Right ventricle myocardium superior (tissue), 1 donor: Measurements from ENCODE around the gene ZFP62. TPM values are rescaled to one million over a fixed set of nuclear protein-coding genes. Genes with fewer than 3 reads are reported as not detected.
A peak's percentile ranks its signal among the peaks of the same experiment; 100 is the strongest.
"Not testable (repeated sequence)": the region's sequence is repeated elsewhere in the genome, so short reads cannot be mapped to it uniquely, and the experiment has no call there.

Experiments used
- ATAC-seq: fragments of 200-7000 bp; cut with Tn5 transposase; one replicate; pipeline ENCODE4 v1.9.1; 2020; ENCODE audit warnings: mild to moderate bottlenecking; ENCODE audit not compliant: poor library complexity
- DNase-seq: peaks from one replicate; pipeline ENCODE4 v3.0.0-alpha.2; 2020
- intact Hi-C: fragments of 100-400 bp; cut with DNase I; formaldehyde crosslinking; loops from one replicate; pipeline ENCODE4 v1.11.2; 2022
- total RNA-seq: library from RNA; stranded (reverse); fragmentation: NEBNext Ultra II Directional; extraction: Animal tissue kit (Norgen Biotek cat#: 25700); gene quantifications from one replicate; pipeline ENCODE4 v1.2.1, GENCODE V29; 2021
- donor health status: DM: no; HTN: yes; CAD: no; lungs with severe emphysema.

Gene ZFP62
- total RNA-seq, 1 donor from 2014 or later, result 16.6 TPM

DNA sequence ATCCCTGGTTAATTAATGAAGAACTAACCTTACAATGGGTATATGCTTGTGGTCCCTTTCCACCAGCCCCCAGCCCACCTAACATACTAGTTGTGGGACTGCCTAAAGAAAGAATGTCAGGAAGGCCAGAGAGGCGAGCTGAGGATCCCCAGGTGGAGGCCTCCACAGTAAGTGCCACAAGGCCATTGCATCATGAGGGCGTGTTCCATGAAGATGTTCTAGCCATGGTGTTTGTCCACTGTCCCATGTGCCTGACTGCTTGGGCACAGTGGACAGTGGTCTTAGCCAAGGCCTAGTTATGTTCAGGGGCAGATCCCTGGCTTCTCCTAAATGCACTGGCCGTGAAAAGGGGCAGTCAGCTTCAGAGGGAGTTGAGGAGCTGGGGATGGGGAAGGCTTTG lies 21.1 kb downstream of the ZFP62 start:
- no peak for ATAC-seq
- DNase-seq, result no peak
- intact Hi-C loops, result no loop called here

- ATAC-seq, result no peak
- intact Hi-C loops, result no loop called here
Measured at GRCh38 chr5:180839227-180839626, 21.8 kb downstream of the ZFP62 start.

GRCh38 chr5:180837478-180837877 lies 23.6 kb downstream of the ZFP62 start:
- ATAC-seq, result no peak
- intact Hi-C loops, result no loop called here
- no peak for DNase-seq

More at GRCh38 chr5:180839227-180839626, 21.8 kb downstream of the ZFP62 start:
- DNase-seq, result no peak

DNA sequence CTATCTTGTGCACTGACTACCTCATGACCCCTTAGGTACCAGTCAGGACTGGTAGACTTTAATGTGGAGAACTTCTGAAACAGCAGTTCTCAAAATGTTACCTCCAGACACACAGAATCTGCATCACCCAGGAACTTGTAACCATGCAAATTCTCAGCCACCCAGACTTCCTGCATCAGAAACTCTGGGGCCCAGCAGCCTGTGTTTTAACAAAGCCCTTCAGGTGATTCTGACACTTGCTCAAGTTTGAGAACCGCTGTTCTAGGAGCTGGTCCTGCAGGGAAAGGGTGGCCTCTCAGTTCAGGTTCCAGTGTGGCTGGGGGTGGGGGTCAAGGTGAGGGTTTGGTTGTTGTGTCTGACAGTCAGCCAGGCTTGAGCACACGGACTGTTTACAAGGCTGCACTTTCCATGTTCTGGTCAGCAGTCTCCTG lies 28.4 kb downstream of the ZFP62 start:
- no peak for ATAC-seq
- DNase-seq, result no peak
- intact Hi-C loops, result no loop called here

DNA sequence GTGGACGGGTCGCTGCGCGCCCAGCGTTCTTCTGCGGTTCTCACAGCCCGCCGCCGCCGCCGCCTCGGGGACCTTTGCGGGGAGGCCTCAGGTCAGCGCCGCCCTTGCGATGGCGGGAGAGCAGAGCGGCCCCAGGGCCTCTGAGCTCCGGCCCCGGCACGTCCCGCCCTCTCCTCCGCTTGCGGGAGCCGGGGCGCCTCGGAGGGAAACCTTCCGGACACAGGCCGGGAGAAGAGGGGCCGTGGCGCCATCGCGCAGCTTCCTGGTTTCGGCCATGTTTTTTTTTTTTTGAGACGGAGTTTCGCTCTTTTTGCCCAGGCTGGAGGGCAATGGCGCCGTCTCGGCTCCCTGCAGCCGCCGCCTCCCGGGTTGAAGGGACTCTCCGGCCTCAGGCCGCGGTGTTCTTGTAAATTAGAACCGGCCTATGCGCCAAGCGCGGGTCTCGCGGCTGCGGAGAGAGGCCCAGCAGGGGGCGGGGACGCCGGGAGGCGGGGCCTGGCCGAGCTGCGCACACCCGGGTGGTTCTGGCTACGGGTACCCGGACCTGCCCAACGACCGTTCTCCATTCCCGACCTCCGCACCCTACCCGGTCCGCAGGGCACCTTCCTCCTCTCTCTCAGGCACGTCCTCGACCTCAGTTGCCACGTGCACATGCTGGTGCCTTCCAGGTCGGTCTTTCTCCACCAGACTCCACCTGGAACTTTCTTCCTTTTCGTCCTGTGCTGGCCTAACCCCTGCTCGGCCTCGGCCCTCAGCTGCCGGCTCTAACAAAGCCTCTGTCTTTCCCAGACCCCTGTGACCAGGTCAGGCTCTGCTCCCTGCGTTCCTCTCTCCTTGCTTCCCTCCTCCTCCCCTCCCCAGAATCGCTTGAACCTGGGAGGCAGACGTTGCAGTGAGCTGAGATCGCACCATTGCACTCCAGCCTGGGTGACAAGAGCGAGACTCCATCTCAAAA lies 29.7 kb downstream of the ZFP62 start:
- intact Hi-C loops, result no loop called here
- DNase-seq (peak; percentile 94), ATAC-seq (peak; percentile 98)

GRCh38 chr5:180830253-180831138 lies 30.6 kb downstream of the ZFP62 start:
- peak; percentile 81 for DNase-seq
- ATAC-seq, result peak; percentile 74
- intact Hi-C loops, result no loop called here

DNA sequence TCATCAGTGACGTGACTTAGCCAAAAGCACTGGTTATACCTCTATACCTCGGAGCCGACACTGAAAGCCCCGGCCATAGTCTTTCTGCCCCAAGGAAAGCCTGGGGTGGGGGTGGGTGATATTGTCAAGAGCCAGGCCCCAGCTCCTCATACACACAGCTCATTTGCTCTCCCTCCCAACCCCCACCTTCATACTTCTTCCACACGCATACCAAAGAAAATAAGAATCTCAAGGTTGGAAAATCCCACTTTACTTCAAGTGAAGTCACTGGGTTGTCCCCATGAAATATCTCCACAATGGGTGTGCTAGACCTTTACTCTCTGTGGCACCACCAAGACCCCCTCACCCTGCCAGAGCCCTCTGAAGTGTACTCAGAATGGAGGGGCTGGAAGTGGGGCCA lies 31.4 kb downstream of the ZFP62 start:
- DNase-seq, result no peak
- no peak for ATAC-seq
- intact Hi-C loops, result no loop called here

DNA sequence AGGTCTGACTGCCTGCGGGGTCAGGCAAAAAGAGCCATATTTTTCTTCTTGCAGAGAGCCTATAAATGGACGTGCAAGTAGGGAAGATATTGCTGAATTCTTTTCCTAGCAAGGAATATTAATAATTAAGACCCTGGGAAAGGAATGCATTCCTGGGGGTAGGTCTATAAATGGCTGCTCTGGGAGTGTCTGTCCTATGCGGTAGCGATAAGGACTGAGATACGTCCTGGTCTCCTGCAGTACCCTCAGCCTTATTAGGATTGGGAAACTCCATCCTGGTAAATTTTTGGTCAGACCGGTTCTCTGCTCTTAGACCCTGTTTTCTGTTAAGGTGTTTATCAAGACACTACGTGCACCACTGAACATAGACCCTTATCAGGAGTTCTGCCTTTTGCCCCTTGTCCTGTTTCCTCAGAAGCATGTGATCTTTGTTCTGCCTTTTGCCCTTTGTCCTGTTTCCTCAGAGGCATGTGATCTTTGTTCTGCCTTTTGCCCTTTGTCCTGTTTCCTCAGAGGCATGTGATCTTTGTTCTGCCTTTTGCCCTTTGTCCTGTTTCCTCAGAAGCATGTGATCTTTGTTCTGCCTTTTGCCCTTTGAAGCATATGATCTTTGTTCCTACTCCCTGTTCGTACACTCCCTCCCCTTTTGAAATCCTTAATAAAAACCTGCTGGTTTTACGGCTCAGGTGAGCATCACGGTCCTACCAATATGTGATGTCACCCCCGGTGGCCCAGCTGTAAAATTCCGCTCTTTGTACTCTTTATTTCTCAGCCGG lies 32.1 kb downstream of the ZFP62 start:
- ATAC-seq, intact Hi-C loops, DNase-seq: not testable (repeated sequence)

- intact Hi-C loops, DNase-seq, ATAC-seq: not testable (repeated sequence)
Measured at GRCh38 chr5:180827374-180827773, 33.7 kb downstream of the ZFP62 start.

DNA sequence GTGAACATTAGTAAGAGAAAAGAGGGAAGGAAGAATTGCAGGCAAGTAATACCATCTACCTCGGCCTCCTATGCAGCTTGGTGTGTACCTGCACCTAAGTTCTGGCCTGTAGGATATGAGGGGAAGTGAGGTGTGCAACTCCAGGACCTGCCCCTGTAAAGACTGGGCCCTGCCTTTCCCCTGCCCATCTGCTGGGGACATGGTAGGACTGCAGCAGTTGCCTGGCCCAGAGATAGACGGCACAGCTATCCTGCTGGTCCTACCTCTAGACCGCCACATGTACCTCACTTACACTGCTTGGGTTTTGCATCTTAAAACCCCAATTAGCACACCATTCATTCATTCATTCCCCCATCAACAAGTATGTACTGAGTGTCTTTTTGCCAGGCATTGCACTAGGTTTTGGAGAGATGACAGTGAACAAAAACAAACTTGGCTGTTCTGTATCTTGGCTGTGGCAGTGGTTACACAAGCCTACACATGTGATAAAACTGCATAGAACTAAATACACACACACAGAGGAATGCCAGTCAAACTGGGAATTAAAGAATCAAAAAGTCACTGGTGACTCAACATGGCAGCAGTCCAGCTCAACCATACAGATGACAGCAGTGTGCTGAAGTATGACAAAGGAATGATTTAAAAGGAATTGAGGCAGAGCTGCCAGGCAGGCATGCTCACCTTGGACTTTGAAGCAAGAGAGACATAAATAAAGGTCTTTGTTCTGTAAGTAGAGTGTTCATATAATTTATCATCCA lies 35.1 kb downstream of the ZFP62 start:
- no peak for DNase-seq

GRCh38 chr5:180824630-180825476 lies 36.2 kb downstream of the ZFP62 start:
- no peak for ATAC-seq
- DNase-seq, result no peak
- intact Hi-C loops, result no loop called here

More for the DNA sequence above, 35.1 kb downstream of the ZFP62 start:
- ATAC-seq, result peak; percentile 41
- intact Hi-C loops, result no loop called here

- ATAC-seq, result no peak
- DNase-seq, result no peak
- intact Hi-C loops, result no loop called here
Measured at GRCh38 chr5:180823940-180824629, 37.0 kb downstream of the ZFP62 start.

DNA sequence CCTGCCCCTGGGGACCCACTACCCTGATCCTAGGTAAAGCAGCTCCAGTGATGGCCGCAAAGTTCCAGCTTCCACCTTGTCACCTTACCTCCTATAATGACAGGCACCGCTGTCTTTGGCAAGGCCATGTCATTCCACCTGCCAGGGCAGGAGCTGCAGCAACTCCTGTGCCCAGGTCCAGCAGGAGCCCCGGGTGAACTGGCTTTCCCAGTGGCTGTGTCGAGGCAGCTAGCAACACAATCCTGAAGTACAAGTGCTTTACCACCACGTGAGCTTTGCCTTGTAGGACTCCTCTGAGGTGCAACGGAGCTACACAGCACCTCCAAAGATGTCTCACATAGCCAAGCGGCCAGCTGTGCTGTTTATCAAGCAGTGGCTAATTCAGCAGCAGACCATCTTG lies 37.7 kb downstream of the ZFP62 start:
- intact Hi-C loops, result no loop called here
- ATAC-seq, result no peak
- DNase-seq, result no peak

- ATAC-seq, result no peak
- intact Hi-C loops, result no loop called here
- DNase-seq, result no peak
Measured at GRCh38 chr5:180821538-180821937, 39.5 kb downstream of the ZFP62 start.

- ATAC-seq, result peak; percentile 64
- DNase-seq, result no peak
- intact Hi-C loops, result no loop called here
Measured at GRCh38 chr5:180820788-180821321, 40.2 kb downstream of the ZFP62 start.

DNA sequence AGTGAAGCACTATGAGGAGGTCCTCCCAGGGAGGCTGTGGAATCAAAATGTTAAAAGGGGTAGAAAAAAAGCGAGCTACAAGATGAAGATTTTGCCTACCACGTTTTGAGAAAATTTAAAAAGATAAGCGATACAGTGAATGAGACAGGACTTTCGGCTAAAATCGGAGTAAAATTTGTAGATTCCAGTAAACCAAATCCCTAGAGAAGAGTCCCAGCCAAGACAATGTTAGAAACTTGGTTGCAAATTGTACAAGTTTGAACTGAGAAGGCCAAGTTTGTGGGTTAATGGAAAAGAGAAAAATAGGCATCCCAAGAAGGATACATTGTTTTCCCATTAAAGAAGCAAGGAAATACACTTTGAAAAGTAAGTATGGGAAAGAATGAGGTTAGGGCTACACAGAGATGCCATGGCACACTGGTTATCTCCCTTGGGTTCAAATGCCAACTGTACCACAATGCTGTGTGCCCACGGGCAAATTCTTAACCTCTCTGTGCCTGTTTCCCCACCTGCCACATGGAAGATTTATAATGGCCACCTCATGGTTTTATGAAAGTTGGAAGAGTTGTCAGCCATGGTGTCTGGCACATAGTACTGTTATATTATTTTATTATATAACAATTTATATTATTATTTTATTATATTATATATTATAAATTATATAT lies 42.3 kb downstream of the ZFP62 start:
- ATAC-seq (no peak), DNase-seq (no peak)
- intact Hi-C loops, result no loop called here
